Glutamatergic neuron (in vitro differentiated cells): ENCODE results near the gene LRRN2. TPM values are rescaled to one million over a fixed set of nuclear protein-coding genes. Genes with fewer than 3 reads are reported as not detected.
"Not testable (repeated sequence)": the region's sequence is repeated elsewhere in the genome, so short reads cannot be mapped to it uniquely, and the experiment has no call there.

Experiments
- DNase-seq: peaks from one replicate; pipeline ENCODE4 v3.0.0; 2022
- H3K27ac Mint-ChIP-seq: one replicate; pipeline ENCODE4 v1.8.0; 2020; ENCODE audit warnings: mild to moderate bottlenecking, mixed read lengths, inconsistent platforms; ENCODE audit not compliant: unreplicated experiment
- H3K27me3 Mint-ChIP-seq: one replicate; pipeline ENCODE4 v1.8.0; 2020; ENCODE audit warnings: mild to moderate bottlenecking, moderate library complexity, mixed read lengths, inconsistent platforms; ENCODE audit not compliant: unreplicated experiment
- H3K36me3 Mint-ChIP-seq: one replicate; pipeline ENCODE4 v1.8.0; 2020; ENCODE audit warnings: mild to moderate bottlenecking, mixed read lengths, inconsistent platforms; ENCODE audit not compliant: unreplicated experiment
- H3K4me1 Mint-ChIP-seq: one replicate; pipeline ENCODE4 v1.8.0; 2020; ENCODE audit warnings: mild to moderate bottlenecking, low read depth, mixed read lengths, inconsistent platforms; ENCODE audit not compliant: unreplicated experiment
- H3K4me3 Mint-ChIP-seq: one replicate; pipeline ENCODE4 v1.8.0; 2020; ENCODE audit warnings: mild to moderate bottlenecking, mixed read lengths, inconsistent platforms; ENCODE audit not compliant: unreplicated experiment
- H3K9me3 Mint-ChIP-seq: one replicate; pipeline ENCODE4 v1.8.0; 2020; ENCODE audit warnings: mild to moderate bottlenecking, moderate library complexity, mixed read lengths, inconsistent platforms; ENCODE audit not compliant: unreplicated experiment
- CTCF ChIP-seq: fragments of 200-600 bp; sonication (generic); IDR thresholded peaks from one replicate; pipeline ENCODE4 v1.5.0; 2021; ENCODE audit not compliant: partially characterized antibody, unreplicated experiment
- total RNA-seq: library from RNA; stranded (reverse); fragmentation: NEBNext Ultra II Directional; extraction: Animal tissue kit (Norgen Biotek cat#: 25700); gene quantifications from one replicate; pipeline ENCODE4 v1.2.1, GENCODE V29; 2021; ENCODE audit not compliant: unreplicated experiment

Gene LRRN2
- total RNA-seq, 1 donor from 2014 or later: 6.9 TPM

- DNase-seq: no peak
- Mint-ChIP-seq H3K27ac (peak overlapping the region; percentile 10), H3K36me3 (peaks cover 8% of the 10 kb centered on the region), H3K4me1 (peaks cover 13% of the 10 kb centered on the region), H3K27me3 (peaks cover 6% of the 10 kb centered on the region), H3K4me3 (no peak overlapping the region), H3K9me3 (peaks cover 6% of the 10 kb centered on the region)
- TF ChIP-seq CTCF: no peak
Observed at GRCh38 chr1:204634260-204634910, 51.2 kb downstream of the LRRN2 start.

- peaks cover 12% of the 10 kb centered on the region for H3K36me3 Mint-ChIP-seq
- peaks cover 13% of the 10 kb centered on the region for H3K4me1 Mint-ChIP-seq
- H3K27ac Mint-ChIP-seq: no peak overlapping the region
- no peak for TF ChIP-seq CTCF
- no peak overlapping the region for H3K4me3 Mint-ChIP-seq
- no peak for DNase-seq
- H3K9me3 Mint-ChIP-seq: peaks cover 6% of the 10 kb centered on the region
- H3K27me3 Mint-ChIP-seq: peaks cover 6% of the 10 kb centered on the region
Observed at GRCh38 chr1:204633665-204634064, 51.9 kb downstream of the LRRN2 start.

GRCh38 chr1:204630132-204630905, 55.2 kb downstream of the LRRN2 start:
- Mint-ChIP-seq H3K36me3 (peaks cover 12% of the 10 kb centered on the region), H3K27me3 (peaks cover 3% of the 10 kb centered on the region), H3K9me3 (peaks cover 4% of the 10 kb centered on the region), H3K4me3 (no peak overlapping the region), H3K27ac (no peak overlapping the region), H3K4me1 (peaks cover 8% of the 10 kb centered on the region)
- TF ChIP-seq CTCF: no peak
- DNase-seq: no peak

GRCh38 chr1:204629459-204629858, 56.1 kb downstream of the LRRN2 start:
- not testable (repeated sequence) for DNase-seq, H3K4me3 Mint-ChIP-seq, H3K9me3 Mint-ChIP-seq, H3K27ac Mint-ChIP-seq, H3K27me3 Mint-ChIP-seq
- peaks cover 12% of the 10 kb centered on the region for H3K36me3 Mint-ChIP-seq
- H3K4me1 Mint-ChIP-seq: peaks cover 14% of the 10 kb centered on the region

GRCh38 chr1:204628868-204629267, 56.7 kb downstream of the LRRN2 start:
- Mint-ChIP-seq H3K27me3 (peaks cover 5% of the 10 kb centered on the region), H3K4me3 (peak overlapping the region; percentile 25), H3K27ac (no peak overlapping the region), H3K4me1 (peaks cover 11% of the 10 kb centered on the region), H3K9me3 (peaks cover 5% of the 10 kb centered on the region), H3K36me3 (peaks cover 12% of the 10 kb centered on the region)
- TF ChIP-seq CTCF: no peak
- no peak for DNase-seq
